ENCODE measurements around the gene STARD9.

DNA sequence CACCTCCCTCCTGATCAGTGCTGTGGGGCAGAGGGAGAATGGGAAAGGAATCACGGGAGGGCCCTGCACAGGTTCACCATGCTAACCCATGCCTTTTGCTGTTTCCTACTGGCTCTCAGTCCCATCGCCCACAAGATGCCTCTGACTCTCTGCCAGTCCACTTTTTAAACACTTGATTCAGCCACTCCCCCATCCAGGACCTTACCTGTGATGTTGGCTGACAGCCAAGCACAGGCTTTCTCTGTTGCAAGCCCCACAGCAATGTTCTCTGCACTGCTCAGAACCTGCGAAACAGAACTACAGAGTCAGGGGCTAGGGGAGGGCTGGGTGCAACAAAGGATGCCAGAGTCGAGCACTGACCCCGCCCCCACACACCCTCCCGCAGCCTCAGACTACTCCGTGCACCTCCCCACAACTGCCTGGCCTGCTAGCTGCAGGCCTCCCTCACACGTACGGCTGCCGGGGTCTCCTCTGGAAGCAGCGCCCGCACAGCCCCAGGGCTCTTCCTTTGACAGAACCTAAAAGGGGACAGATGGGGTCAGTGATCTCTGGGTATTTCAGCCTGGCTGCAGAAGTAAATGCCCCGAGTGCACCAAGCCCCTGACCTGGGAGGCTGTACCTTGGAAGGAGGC lies 152.5 kb downstream of the STARD9 start:
- TF ChIP-seq, protein P1, sequence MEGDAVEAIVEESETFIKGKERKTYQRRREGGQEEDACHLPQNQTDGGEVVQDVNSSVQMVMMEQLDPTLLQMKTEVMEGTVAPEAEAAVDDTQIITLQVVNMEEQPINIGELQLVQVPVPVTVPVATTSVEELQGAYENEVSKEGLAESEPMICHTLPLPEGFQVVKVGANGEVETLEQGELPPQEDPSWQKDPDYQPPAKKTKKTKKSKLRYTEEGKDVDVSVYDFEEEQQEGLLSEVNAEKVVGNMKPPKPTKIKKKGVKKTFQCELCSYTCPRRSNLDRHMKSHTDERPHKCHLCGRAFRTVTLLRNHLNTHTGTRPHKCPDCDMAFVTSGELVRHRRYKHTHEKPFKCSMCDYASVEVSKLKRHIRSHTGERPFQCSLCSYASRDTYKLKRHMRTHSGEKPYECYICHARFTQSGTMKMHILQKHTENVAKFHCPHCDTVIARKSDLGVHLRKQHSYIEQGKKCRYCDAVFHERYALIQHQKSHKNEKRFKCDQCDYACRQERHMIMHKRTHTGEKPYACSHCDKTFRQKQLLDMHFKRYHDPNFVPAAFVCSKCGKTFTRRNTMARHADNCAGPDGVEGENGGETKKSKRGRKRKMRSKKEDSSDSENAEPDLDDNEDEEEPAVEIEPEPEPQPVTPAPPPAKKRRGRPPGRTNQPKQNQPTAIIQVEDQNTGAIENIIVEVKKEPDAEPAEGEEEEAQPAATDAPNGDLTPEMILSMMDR (IDR thresholded peaks at IDR 0.05): no peak
- no peak for TF ChIP-seq SIN3A (IDR thresholded peaks at IDR 0.05; ENCODE audit: borderline replicate concordance, low read depth, low read length)
- TF ChIP-seq, protein P2, sequence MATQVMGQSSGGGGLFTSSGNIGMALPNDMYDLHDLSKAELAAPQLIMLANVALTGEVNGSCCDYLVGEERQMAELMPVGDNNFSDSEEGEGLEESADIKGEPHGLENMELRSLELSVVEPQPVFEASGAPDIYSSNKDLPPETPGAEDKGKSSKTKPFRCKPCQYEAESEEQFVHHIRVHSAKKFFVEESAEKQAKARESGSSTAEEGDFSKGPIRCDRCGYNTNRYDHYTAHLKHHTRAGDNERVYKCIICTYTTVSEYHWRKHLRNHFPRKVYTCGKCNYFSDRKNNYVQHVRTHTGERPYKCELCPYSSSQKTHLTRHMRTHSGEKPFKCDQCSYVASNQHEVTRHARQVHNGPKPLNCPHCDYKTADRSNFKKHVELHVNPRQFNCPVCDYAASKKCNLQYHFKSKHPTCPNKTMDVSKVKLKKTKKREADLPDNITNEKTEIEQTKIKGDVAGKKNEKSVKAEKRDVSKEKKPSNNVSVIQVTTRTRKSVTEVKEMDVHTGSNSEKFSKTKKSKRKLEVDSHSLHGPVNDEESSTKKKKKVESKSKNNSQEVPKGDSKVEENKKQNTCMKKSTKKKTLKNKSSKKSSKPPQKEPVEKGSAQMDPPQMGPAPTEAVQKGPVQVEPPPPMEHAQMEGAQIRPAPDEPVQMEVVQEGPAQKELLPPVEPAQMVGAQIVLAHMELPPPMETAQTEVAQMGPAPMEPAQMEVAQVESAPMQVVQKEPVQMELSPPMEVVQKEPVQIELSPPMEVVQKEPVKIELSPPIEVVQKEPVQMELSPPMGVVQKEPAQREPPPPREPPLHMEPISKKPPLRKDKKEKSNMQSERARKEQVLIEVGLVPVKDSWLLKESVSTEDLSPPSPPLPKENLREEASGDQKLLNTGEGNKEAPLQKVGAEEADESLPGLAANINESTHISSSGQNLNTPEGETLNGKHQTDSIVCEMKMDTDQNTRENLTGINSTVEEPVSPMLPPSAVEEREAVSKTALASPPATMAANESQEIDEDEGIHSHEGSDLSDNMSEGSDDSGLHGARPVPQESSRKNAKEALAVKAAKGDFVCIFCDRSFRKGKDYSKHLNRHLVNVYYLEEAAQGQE (IDR thresholded peaks at IDR 0.05; ENCODE audit: low read depth, low read length): no peak
- TF ChIP-seq, protein P3, sequence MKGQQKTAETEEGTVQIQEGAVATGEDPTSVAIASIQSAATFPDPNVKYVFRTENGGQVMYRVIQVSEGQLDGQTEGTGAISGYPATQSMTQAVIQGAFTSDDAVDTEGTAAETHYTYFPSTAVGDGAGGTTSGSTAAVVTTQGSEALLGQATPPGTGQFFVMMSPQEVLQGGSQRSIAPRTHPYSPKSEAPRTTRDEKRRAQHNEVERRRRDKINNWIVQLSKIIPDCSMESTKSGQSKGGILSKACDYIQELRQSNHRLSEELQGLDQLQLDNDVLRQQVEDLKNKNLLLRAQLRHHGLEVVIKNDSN (IDR thresholded peaks at IDR 0.05; ENCODE audit: borderline replicate concordance, low read depth): no peak
- TF ChIP-seq, protein P4, sequence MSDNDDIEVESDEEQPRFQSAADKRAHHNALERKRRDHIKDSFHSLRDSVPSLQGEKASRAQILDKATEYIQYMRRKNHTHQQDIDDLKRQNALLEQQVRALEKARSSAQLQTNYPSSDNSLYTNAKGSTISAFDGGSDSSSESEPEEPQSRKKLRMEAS (IDR thresholded peaks at IDR 0.05; ENCODE audit: low read depth): no peak
- TF ChIP-seq, protein P5, sequence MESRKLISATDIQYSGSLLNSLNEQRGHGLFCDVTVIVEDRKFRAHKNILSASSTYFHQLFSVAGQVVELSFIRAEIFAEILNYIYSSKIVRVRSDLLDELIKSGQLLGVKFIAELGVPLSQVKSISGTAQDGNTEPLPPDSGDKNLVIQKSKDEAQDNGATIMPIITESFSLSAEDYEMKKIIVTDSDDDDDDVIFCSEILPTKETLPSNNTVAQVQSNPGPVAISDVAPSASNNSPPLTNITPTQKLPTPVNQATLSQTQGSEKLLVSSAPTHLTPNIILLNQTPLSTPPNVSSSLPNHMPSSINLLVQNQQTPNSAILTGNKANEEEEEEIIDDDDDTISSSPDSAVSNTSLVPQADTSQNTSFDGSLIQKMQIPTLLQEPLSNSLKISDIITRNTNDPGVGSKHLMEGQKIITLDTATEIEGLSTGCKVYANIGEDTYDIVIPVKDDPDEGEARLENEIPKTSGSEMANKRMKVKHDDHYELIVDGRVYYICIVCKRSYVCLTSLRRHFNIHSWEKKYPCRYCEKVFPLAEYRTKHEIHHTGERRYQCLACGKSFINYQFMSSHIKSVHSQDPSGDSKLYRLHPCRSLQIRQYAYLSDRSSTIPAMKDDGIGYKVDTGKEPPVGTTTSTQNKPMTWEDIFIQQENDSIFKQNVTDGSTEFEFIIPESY (IDR thresholded peaks at IDR 0.05; ENCODE audit: borderline replicate concordance, low read depth): no peak
- no peak for TF ChIP-seq TEAD4 (IDR thresholded peaks at IDR 0.05; ENCODE audit: borderline replicate concordance, insufficient read depth)
